K562 (cell line): ENCODE results near the gene C2CD2. TPM values are rescaled to one million over a fixed set of nuclear protein-coding genes. Genes with fewer than 3 reads are reported as not detected.

Experiments
- ATAC-seq: fragments of 200-7000 bp; cut with Tn5 transposase; 3 replicates; pipeline ENCODE4 v1.9.1; 2020; ENCODE audit warnings: moderate library complexity
- BruUV-seq: library from RNA; stranded (reverse); fragments of 400-500 nt; replicated peaks from 2 replicates; lab custom pipeline; 2021; lab: Mats Ljungman, UMichigan
- CTCF ChIA-PET: fragments of 300-600 bp; formaldehyde crosslinking; extraction: SDS; loops from one replicate; lab custom pipeline; 2021; ENCODE audit warnings: low intra/inter-chr PET ratio; lab: Yijun Ruan, JAX
- POLR2A ChIA-PET: fragments of 300-600, 350-650 bp; sonication (Branson Sonifier 250); formaldehyde crosslinking; extraction: SDS; loops from one replicate; lab custom pipeline; 2021; ENCODE audit warnings: antibody characterized with exemption, inconsistent platforms; lab: Yijun Ruan, JAX
- DNase-seq, 4 experiments: peaks; one replicate each; pipeline versions ENCODE4 v3.0.0 to v3.0.0-alpha.2; 2011 to 2018; ENCODE audit warnings: low spot score in 3 of 4, mixed read lengths in 3 of 4; ENCODE audit errors: extremely low read depth in 1 of 4
- FAIRE-seq: peaks from 2 replicates; lab custom pipeline; 2011; peaks lifted over from hg19 to GRCh38; lab: Jason Lieb, UNC
- H2AFZ ChIP-seq: 2 replicates; pipeline ENCODE4 v1.6.0; 2011; ENCODE audit warnings: low read depth, low read length, control low read depth, inconsistent platforms
- H3K27ac ChIP-seq: fragments of 200-600 bp; 3 replicates; pipeline ENCODE4 v1.8.0; 2011; ENCODE audit warnings: low read depth, mild to moderate bottlenecking, control low read depth, inconsistent platforms, low read length, moderate library complexity, mixed read lengths; ENCODE audit errors: extremely low read depth
- H3K27me3 ChIP-seq, 2 experiments: fragments of 300-600 bp in 1 of 2; 2 replicates in 1 of 2; 3 replicates in 1 of 2; pipeline versions ENCODE4 v1.6.0 to v1.8.0; 2011; ENCODE audit warnings: inconsistent platforms in 2 of 2, low read length in 2 of 2, mild to moderate bottlenecking in 1 of 2, mixed read lengths in 1 of 2, moderate library complexity in 1 of 2; ENCODE audit not compliant: control insufficient read depth in 2 of 2, insufficient read depth in 2 of 2
- H3K36me3 ChIP-seq: fragments of 300-600 bp; 3 replicates; pipeline ENCODE4 v1.8.0; 2011; ENCODE audit warnings: mild to moderate bottlenecking, low read length, inconsistent platforms; ENCODE audit not compliant: control insufficient read depth, insufficient read depth
- H3K4me1 ChIP-seq, 2 experiments: fragments of 200-600 bp in 1 of 2; replicated peaks in 1 of 2; 2 replicates in 1 of 2; 3 replicates in 1 of 2; pipeline versions ENCODE4 v1.5.1 to v1.8.0; 2011; ENCODE audit warnings: inconsistent platforms in 2 of 2, low read length in 2 of 2, mild to moderate bottlenecking in 1 of 2, mixed read lengths in 1 of 2, moderate library complexity in 1 of 2; ENCODE audit not compliant: control insufficient read depth in 2 of 2, insufficient read depth in 2 of 2
- H3K4me2 ChIP-seq: 2 replicates; pipeline ENCODE4 v1.6.1; 2011; ENCODE audit warnings: low read length, control low read depth, inconsistent platforms, mixed read lengths; ENCODE audit not compliant: insufficient read depth
- H3K4me3 ChIP-seq: fragments of 200-600 bp; sonication (generic), shearing (Covaris generic); 2 replicates; pipeline ENCODE4 v1.5.1; 2016; ENCODE audit warnings: control low read depth, inconsistent platforms
- H3K79me2 ChIP-seq: fragments of 200-600 bp; 3 replicates; pipeline ENCODE4 v1.8.0; 2011; ENCODE audit warnings: low read length, inconsistent platforms; ENCODE audit not compliant: control insufficient read depth, insufficient read depth
- H3K9ac ChIP-seq, 2 experiments: 2 replicates each; pipeline versions ENCODE4 v1.6.0 to v1.6.1; 2011; ENCODE audit warnings: low read depth in 2 of 2, low read length in 2 of 2, control low read depth in 1 of 2, inconsistent platforms in 1 of 2, mild to moderate bottlenecking in 1 of 2, mixed read lengths in 1 of 2; ENCODE audit not compliant: insufficient read depth in 1 of 2
- H3K9me1 ChIP-seq: one replicate; pipeline ENCODE4 v1.6.0; 2011; ENCODE audit warnings: inconsistent platforms, mild to moderate bottlenecking, low read length, moderate library complexity; ENCODE audit not compliant: control insufficient read depth, insufficient read depth
- H3K9me3 ChIP-seq: replicated peaks from 2 replicates; pipeline ENCODE4 v1.5.1; 2011; ENCODE audit warnings: low read depth, low read length, inconsistent platforms; ENCODE audit not compliant: control insufficient read depth, insufficient read depth
- H4K20me1 ChIP-seq: replicated peaks from 2 replicates; pipeline ENCODE4 v1.6.1; 2011; ENCODE audit warnings: low read length, inconsistent platforms, mixed read lengths; ENCODE audit not compliant: control insufficient read depth, insufficient read depth
- EP300 ChIP-seq: IDR thresholded peaks from 2 replicates; pipeline ENCODE4 v1.6.1; 2012; ENCODE audit warnings: low read length, improper control_type of control experiment
- ZNF23 ChIP-seq: fragments of 250-450 bp; sonication (Bioruptor Pico); IDR thresholded peaks from 2 replicates; pipeline ENCODE4 v1.4.0; 2020; ENCODE audit warnings: mild to moderate bottlenecking
- WGBS: fragments of 100-300 bp; shearing (Covaris generic); methylation state at CpG from one replicate; pipeline ENCODE4 v1.1.6; 2016; ENCODE audit warnings: low coverage, mixed read lengths; ENCODE audit not compliant: insufficient coverage; ENCODE audit errors: missing lambda C conversion rate; 5-methylcytosine and 5-hydroxymethylcytosine counted together
- in situ Hi-C: fragments of 300-500 bp; cut with MboI; formaldehyde crosslinking; loops from 4 replicates; pipeline ENCODE4 v1.15.0; 2018; ENCODE audit warnings: inconsistent platforms, mixed read lengths
- intact Hi-C: fragments of 100-400 bp; cut with micrococcal nuclease; formaldehyde crosslinking; loops from 2 replicates; pipeline ENCODE4 v1.14.2; 2022
- polyA plus RNA-seq, 8 experiments: library from polyadenylated mRNA; depleted of rRNA in 4 of 8; stranded (reverse) in 5 of 8; unstranded in 3 of 8; fragments of >200 nt; fragmentation: Nextera tagmentation in 2 of 8; fragmentation: Illumina TruSeq in 1 of 8; extraction: Ambion mirVana in 2 of 8; extraction: Trizol in 1 of 8; gene quantifications; 2 replicates each; pipeline versions ENCODE4 v1.2.1 to v1.2.3, GENCODE V29; 2011 to 2014; ENCODE audit warnings: inconsistent platforms in 1 of 8, missing spikeins in 1 of 8
- total RNA-seq, 7 experiments: library from RNA; depleted of rRNA in 6 of 7; stranded (reverse); fragments of >200 nt in 6 of 7; fragmentation: Illumina TruSeq in 2 of 7; extraction: Trizol in 2 of 7; gene quantifications; 2 replicates each; pipeline versions ENCODE4 v1.2.1 to v1.2.3, GENCODE V29; 2011 to 2021; ENCODE audit warnings: low replicate concordance in 1 of 7
- TF ChIP-seq, protein P1 (sequence below): sonication (generic); formaldehyde crosslinking; IDR thresholded peaks from 2 replicates; pipeline ENCODE4 v1.8.1; 2023; ENCODE audit warnings: missing genetic modification reagents, mild to moderate bottlenecking, borderline replicate concordance
- TF ChIP-seq, protein P2 (sequence below): sonication (generic); formaldehyde crosslinking; IDR thresholded peaks from 2 replicates; pipeline ENCODE4 v1.8.0; 2022; ENCODE audit warnings: missing genetic modification reagents, mild to moderate bottlenecking, borderline replicate concordance

C2CD2 gene
- total and polyA plus RNA-seq, 9 of the 15 experiments (the other 6 are each of a cell fraction or from before 2014, with no cell fraction given): 1.3 to 21.6 (median 12.1) TPM

DNA sequence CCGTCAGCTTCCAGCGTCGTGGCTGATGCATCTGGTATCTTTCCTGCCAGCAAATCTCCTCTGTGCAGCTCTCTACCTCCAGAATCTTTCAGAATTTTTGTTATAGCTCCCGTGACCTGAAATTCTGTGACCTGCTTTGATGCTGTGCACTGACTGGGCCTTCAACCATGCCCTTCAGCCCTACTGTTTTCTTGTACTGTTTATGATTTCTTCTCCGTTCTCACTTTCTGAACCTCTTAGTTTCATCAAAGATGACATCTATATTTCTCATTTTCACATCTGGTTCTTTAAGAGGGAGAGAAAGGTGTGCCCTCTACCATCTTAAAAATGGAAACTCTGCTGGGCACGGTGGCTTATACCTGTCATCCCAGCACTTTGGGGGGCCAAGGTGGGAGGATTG lies 80.4 kb downstream of the C2CD2 start (continued):
- TF ChIP-seq, protein P1, sequence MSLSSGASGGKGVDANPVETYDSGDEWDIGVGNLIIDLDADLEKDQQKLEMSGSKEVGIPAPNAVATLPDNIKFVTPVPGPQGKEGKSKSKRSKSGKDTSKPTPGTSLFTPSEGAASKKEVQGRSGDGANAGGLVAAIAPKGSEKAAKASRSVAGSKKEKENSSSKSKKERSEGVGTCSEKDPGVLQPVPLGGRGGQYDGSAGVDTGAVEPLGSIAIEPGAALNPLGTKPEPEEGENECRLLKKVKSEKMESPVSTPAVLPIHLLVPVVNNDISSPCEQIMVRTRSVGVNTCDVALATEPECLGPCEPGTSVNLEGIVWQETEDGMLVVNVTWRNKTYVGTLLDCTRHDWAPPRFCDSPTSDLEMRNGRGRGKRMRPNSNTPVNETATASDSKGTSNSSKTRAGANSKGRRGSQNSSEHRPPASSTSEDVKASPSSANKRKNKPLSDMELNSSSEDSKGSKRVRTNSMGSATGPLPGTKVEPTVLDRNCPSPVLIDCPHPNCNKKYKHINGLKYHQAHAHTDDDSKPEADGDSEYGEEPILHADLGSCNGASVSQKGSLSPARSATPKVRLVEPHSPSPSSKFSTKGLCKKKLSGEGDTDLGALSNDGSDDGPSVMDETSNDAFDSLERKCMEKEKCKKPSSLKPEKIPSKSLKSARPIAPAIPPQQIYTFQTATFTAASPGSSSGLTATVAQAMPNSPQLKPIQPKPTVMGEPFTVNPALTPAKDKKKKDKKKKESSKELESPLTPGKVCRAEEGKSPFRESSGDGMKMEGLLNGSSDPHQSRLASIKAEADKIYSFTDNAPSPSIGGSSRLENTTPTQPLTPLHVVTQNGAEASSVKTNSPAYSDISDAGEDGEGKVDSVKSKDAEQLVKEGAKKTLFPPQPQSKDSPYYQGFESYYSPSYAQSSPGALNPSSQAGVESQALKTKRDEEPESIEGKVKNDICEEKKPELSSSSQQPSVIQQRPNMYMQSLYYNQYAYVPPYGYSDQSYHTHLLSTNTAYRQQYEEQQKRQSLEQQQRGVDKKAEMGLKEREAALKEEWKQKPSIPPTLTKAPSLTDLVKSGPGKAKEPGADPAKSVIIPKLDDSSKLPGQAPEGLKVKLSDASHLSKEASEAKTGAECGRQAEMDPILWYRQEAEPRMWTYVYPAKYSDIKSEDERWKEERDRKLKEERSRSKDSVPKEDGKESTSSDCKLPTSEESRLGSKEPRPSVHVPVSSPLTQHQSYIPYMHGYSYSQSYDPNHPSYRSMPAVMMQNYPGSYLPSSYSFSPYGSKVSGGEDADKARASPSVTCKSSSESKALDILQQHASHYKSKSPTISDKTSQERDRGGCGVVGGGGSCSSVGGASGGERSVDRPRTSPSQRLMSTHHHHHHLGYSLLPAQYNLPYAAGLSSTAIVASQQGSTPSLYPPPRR: no peak

DNA sequence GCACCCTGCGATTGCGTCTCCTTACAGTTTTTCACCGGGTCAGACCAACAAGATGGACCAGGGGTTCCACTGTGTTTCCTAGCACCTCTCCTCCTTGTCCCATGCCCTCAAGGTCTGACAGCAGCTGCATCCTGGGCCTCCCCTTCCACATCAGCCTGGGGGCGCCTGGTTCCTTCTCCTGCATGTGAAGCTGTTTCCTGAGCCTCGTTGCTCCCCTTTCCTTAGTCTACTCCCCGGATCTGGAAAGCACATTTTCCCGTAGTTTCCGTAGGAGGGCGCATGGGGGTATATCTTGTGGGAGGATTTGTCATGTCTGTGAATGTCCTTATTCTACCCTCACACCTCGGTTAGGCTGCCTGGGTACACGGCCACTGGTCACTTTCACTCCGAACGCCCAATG lies 80.8 kb downstream of the C2CD2 start:
- H3K4me3 ChIP-seq: no peak overlapping the region
- peaks cover 13 to 19% of the 10 kb centered on the region in 2 experiments for H3K4me1 ChIP-seq
- no peak overlapping the region for H2AFZ ChIP-seq
- peaks cover 12% of the 10 kb centered on the region; the same call in 2 of the 3 replicates for H3K36me3 ChIP-seq
- H3K9me3 ChIP-seq: no peaks in the 10 kb centered on the region
- DNase-seq: no peak
- H3K79me2 ChIP-seq: peaks cover 30% of the 10 kb centered on the region
- FAIRE-seq: no peak
- ChIA-PET POLR2A (interaction anchor here (1.4 kb wide), 1 partner anchor 11 kb away, joined by 3 read pairs; no protein-coding TSS in a partner anchor), CTCF (no interaction called here)
- ATAC-seq: no peak
- BruUV-seq: no TSS peak
- H4K20me1 ChIP-seq: no peaks in the 10 kb centered on the region
- H3K27me3 ChIP-seq: no peaks in the 10 kb centered on the region
- peaks cover 3% of the 10 kb centered on the region for H3K9me1 ChIP-seq
- 83% methylated on average over 13 of the region's 13 CpGs for WGBS
- H3K4me2 ChIP-seq: no peak overlapping the region
- H3K9ac ChIP-seq: no peak overlapping the region; a peak in 1 of 4 replicates
- H3K27ac ChIP-seq: no peak overlapping the region
- intact Hi-C loops (loop anchor here (10.0 kb wide), 1 partner anchor 142 kb away; the partner anchor contains the start of gene ZBTB21), in situ Hi-C loops (no loop called here)
- TF ChIP-seq ZNF23 (CRISPR knock-in tag) (no peak), EP300 (no peak)
- TF ChIP-seq, protein P2, sequence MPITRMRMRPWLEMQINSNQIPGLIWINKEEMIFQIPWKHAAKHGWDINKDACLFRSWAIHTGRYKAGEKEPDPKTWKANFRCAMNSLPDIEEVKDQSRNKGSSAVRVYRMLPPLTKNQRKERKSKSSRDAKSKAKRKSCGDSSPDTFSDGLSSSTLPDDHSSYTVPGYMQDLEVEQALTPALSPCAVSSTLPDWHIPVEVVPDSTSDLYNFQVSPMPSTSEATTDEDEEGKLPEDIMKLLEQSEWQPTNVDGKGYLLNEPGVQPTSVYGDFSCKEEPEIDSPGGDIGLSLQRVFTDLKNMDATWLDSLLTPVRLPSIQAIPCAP: no peak
